Measurements from ENCODE around the gene LSAMP.

Gene LSAMP

GRCh38 chr3:116069024-116069423, 376.3 kb downstream of the LSAMP start:
- in situ Hi-C loops (cut with HindIII; ENCODE audit: low pct_unique_long_range_greater_than_20kb, low sequenced_read_pairs), result no loop called here
- no peak for TF ChIP-seq JUND (IDR thresholded peaks at IDR 0.05; ENCODE audit: low read depth)
- DNase-seq (ENCODE audit: low read depth in 1 of 2, low spot score in 1 of 2), result no peak

- no peak for DNase-seq (ENCODE audit: low read depth in 1 of 2, low spot score in 1 of 2)
- no peak for TF ChIP-seq JUND (IDR thresholded peaks at IDR 0.05; ENCODE audit: low read depth)
- in situ Hi-C loops (cut with HindIII; ENCODE audit: low pct_unique_long_range_greater_than_20kb, low sequenced_read_pairs), result no loop called here
These were observed 378.0 kb downstream of the LSAMP start for GRCh38 chr3:116067326-116067725.

GRCh38 chr3:116065501-116065900, 379.8 kb downstream of the LSAMP start:
- TF ChIP-seq JUND (IDR thresholded peaks at IDR 0.05; ENCODE audit: low read depth), result no peak
- in situ Hi-C loops (cut with HindIII; ENCODE audit: low pct_unique_long_range_greater_than_20kb, low sequenced_read_pairs), result no loop called here
- no peak for DNase-seq (ENCODE audit: low read depth in 1 of 2, low spot score in 1 of 2)

- TF ChIP-seq JUND (IDR thresholded peaks at IDR 0.05; ENCODE audit: low read depth), result no peak
- no peak for DNase-seq (ENCODE audit: low read depth in 1 of 2, low spot score in 1 of 2)
- in situ Hi-C loops (cut with HindIII; ENCODE audit: low pct_unique_long_range_greater_than_20kb, low sequenced_read_pairs), result no loop called here
These were observed 380.6 kb downstream of the LSAMP start for GRCh38 chr3:116064646-116065045.

- no peak for DNase-seq (ENCODE audit: low read depth in 1 of 2, low spot score in 1 of 2)
These were observed 385.7 kb downstream of the LSAMP start for GRCh38 chr3:116059421-116060096.

GRCh38 chr3:116058844-116059243, 386.4 kb downstream of the LSAMP start:
- TF ChIP-seq JUND (IDR thresholded peaks at IDR 0.05; ENCODE audit: low read depth), result no peak
- in situ Hi-C loops (cut with HindIII; ENCODE audit: low pct_unique_long_range_greater_than_20kb, low sequenced_read_pairs), result no loop called here

More at GRCh38 chr3:116059421-116060096, 385.7 kb downstream of the LSAMP start:
- TF ChIP-seq JUND (IDR thresholded peaks at IDR 0.05; ENCODE audit: low read depth), result no peak
- in situ Hi-C loops (cut with HindIII; ENCODE audit: low pct_unique_long_range_greater_than_20kb, low sequenced_read_pairs), result no loop called here

GRCh38 chr3:116057400-116058006, 387.8 kb downstream of the LSAMP start:
- in situ Hi-C loops (cut with HindIII; ENCODE audit: low pct_unique_long_range_greater_than_20kb, low sequenced_read_pairs), result no loop called here
- no peak for DNase-seq (ENCODE audit: low read depth in 1 of 2, low spot score in 1 of 2)

More at GRCh38 chr3:116058844-116059243, 386.4 kb downstream of the LSAMP start:
- no peak for DNase-seq (ENCODE audit: low read depth in 1 of 2, low spot score in 1 of 2)

GRCh38 chr3:116056280-116056679, 389.0 kb downstream of the LSAMP start:
- in situ Hi-C loops (cut with HindIII; ENCODE audit: low pct_unique_long_range_greater_than_20kb, low sequenced_read_pairs), result no loop called here
- DNase-seq (ENCODE audit: low read depth in 1 of 2, low spot score in 1 of 2), result no peak

More at GRCh38 chr3:116057400-116058006, 387.8 kb downstream of the LSAMP start:
- TF ChIP-seq JUND (IDR thresholded peaks at IDR 0.05; ENCODE audit: low read depth), result no peak

GRCh38 chr3:116053017-116053416, 392.3 kb downstream of the LSAMP start:
- TF ChIP-seq JUND (IDR thresholded peaks at IDR 0.05; ENCODE audit: low read depth), result no peak
- in situ Hi-C loops (cut with HindIII; ENCODE audit: low pct_unique_long_range_greater_than_20kb, low sequenced_read_pairs), result no loop called here
- no peak for DNase-seq (ENCODE audit: low read depth in 1 of 2, low spot score in 1 of 2)

More at GRCh38 chr3:116056280-116056679, 389.0 kb downstream of the LSAMP start:
- no peak for TF ChIP-seq JUND (IDR thresholded peaks at IDR 0.05; ENCODE audit: low read depth)

GRCh38 chr3:116052602-116053001, 392.7 kb downstream of the LSAMP start:
- in situ Hi-C loops (cut with HindIII; ENCODE audit: low pct_unique_long_range_greater_than_20kb, low sequenced_read_pairs), result no loop called here
- TF ChIP-seq JUND (IDR thresholded peaks at IDR 0.05; ENCODE audit: low read depth), result no peak
- DNase-seq (ENCODE audit: low read depth in 1 of 2, low spot score in 1 of 2), result no peak

- DNase-seq (ENCODE audit: low read depth in 1 of 2, low spot score in 1 of 2), result no peak
- in situ Hi-C loops (cut with HindIII; ENCODE audit: low pct_unique_long_range_greater_than_20kb, low sequenced_read_pairs), result no loop called here
- TF ChIP-seq JUND (IDR thresholded peaks at IDR 0.05; ENCODE audit: low read depth), result no peak
These were observed 393.7 kb downstream of the LSAMP start for GRCh38 chr3:116051586-116051985.

GRCh38 chr3:116051040-116051439, 394.2 kb downstream of the LSAMP start:
- in situ Hi-C loops (cut with HindIII; ENCODE audit: low pct_unique_long_range_greater_than_20kb, low sequenced_read_pairs), result no loop called here

GRCh38 chr3:116050311-116050915, 394.9 kb downstream of the LSAMP start:
- TF ChIP-seq JUND (IDR thresholded peaks at IDR 0.05; ENCODE audit: low read depth), result no peak
- in situ Hi-C loops (cut with HindIII; ENCODE audit: low pct_unique_long_range_greater_than_20kb, low sequenced_read_pairs), result no loop called here
- no peak for DNase-seq (ENCODE audit: low read depth in 1 of 2, low spot score in 1 of 2)

More at GRCh38 chr3:116051040-116051439, 394.2 kb downstream of the LSAMP start:
- TF ChIP-seq JUND (IDR thresholded peaks at IDR 0.05; ENCODE audit: low read depth), result no peak
- no peak for DNase-seq (ENCODE audit: low read depth in 1 of 2, low spot score in 1 of 2)

All from T47D (cell line).